Measurements from ENCODE around the gene LDLRAD3. TPM values are rescaled to one million over a fixed set of nuclear protein-coding genes. Genes with fewer than 3 reads are reported as not detected.

LDLRAD3 gene
- total and polyA plus RNA-seq, 5 experiments from 2014 or later, result not detected

DNA sequence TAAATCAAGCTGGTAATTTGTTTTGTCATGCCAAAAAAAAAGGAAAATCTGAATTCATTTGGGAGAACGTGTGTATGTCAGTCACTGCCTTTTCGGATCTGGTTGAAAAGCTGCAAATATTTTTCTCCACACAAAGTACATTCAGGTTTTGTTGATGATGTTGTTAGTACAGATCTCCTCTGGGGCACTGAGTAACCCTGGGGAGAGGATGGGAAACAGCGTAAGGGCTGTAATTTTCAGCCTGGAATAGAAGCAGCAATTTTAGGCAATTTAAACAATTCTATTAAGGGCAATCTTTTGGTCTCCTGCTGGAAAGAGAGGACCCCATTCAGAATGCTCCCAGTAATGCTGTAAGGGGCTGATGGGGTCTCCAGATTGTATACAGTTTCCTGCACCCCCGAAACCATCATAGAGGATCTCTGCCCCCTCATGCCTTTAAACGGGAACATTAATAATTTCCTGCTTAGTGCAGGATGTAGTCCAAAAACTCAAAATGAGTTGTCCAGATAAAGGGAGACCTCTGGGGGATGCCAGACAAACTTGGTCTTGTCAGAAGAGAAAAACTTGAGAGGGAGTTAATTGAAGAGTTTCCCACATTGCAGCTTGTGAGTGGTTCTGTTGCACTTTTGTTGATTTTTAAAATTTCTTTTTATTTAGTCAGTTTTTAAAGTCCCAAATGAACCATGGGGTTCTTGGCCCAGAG is 213.1 kb downstream of the LDLRAD3 start:
- Mint-ChIP-seq H3K27me3 (peaks cover 2 to 33% (median 11%) of the 10 kb centered on the region in 5 donors), H3K4me3 (no peak overlapping the region), H3K9me3 (peaks cover 0 to 2% (median 0%) of the 10 kb centered on the region in 9 donors), H3K4me1 (no peaks in the 10 kb centered on the region), H3K27ac (no peak overlapping the region), H3K36me3 (no peaks in the 10 kb centered on the region)
- POLR2A ChIA-PET, result no interaction called here
- DNase-seq (no peak), ATAC-seq (no peak)

DNA sequence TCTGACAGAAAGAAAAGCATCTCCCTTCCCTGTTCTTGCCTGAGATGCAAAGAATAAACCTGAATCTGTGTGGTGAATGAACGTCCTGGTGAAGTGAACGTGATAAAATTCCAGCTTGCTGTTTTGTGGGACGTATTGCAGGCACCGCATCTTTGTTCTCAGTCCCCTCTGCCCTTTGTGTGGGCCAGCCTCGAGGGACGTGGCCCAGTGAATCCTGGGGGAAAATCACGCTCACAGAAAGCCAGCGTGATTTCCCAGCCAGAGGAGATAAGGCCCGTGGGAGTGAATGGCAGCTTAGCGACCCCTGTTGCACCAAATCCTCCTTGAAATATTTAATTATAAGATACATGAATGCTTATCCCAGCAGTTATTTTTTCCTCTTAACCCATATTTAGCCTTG is 216.2 kb downstream of the LDLRAD3 start:
- H3K27ac Mint-ChIP-seq, result no peak overlapping the region
- H3K9me3 Mint-ChIP-seq, result peaks cover 0 to 2% (median 0%) of the 10 kb centered on the region in 9 donors
- ATAC-seq (no peak), DNase-seq (no peak)
- H3K36me3 Mint-ChIP-seq, result no peaks in the 10 kb centered on the region
- POLR2A ChIA-PET, result no interaction called here
- peaks cover 1 to 26% (median 8%) of the 10 kb centered on the region in 5 donors for H3K27me3 Mint-ChIP-seq
- no peak overlapping the region for H3K4me3 Mint-ChIP-seq
- no peaks in the 10 kb centered on the region for H3K4me1 Mint-ChIP-seq

DNA sequence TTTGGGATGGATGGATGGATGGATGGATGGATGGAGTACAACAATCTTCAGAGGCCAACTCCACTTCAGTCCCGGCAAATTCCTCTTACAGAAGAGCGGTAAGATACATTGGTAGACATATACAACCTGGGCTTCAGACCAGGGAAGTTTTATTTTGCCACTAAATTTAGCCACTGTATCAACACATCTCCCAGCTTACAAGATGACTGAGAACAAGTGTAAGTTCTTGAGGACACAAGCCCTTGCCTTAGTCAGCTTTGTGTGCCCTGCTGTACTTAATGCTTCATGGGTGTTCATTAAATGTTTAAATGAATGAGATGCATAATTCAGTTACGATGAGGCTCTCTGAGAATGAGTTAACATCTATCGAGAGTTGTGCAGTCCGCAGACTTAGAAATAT is 217.7 kb downstream of the LDLRAD3 start:
- DNase-seq, result no peak
- no peak for ATAC-seq
- H3K9me3 Mint-ChIP-seq, result peaks cover 0 to under 1% (median 0%) of the 10 kb centered on the region in 9 donors
- no peak overlapping the region for H3K27ac Mint-ChIP-seq
- POLR2A ChIA-PET, result no interaction called here
- no peaks in the 10 kb centered on the region for H3K36me3 Mint-ChIP-seq
- H3K27me3 Mint-ChIP-seq, result peaks cover 1 to 31% (median 6%) of the 10 kb centered on the region in 5 donors
- no peaks in the 10 kb centered on the region for H3K4me1 Mint-ChIP-seq
- H3K4me3 Mint-ChIP-seq, result no peak overlapping the region

DNA sequence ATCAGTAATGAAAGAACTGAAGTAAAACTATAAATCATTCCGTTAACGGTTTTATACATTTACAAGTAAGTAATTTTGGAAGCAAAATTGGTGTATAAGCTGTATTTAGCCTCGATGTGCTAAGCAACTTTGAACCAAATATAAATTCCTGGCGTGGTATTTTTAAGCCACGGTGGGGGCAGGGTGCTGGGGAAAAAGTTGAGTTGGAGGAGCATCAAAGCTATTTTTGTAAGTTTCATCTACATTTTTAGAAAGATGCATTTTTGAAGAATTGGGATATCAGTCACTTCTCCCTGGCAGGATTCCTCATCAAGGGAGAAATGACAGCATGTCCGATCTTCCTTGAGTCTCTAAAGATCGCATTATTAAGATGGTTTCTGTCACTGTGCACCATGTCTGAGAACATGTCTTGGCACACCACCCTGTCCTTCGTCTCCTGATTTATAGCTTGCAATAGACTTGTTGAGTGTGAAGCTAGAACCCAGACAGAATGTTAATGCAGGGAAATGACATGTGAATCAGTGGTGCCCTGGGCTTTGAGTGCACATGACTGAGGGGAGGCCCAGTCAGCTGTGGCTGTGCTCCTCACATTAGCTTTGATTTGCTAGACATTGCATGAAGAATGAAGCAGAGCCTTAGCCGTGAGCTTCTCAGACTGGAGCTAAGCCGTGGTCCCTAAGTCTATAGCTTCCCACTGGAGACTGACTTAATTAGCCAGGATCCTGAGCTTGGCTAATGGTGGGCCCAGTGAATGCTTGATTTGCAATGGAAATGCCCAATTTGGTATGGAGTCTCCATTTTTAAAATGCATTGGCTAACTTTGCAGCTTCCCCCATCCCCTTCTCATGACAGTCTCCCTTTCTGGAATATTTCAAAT is 218.4 kb downstream of the LDLRAD3 start:
- H3K9me3 Mint-ChIP-seq, result no peaks in the 10 kb centered on the region
- H3K4me3 Mint-ChIP-seq, result no peak overlapping the region
- no peaks in the 10 kb centered on the region for H3K4me1 Mint-ChIP-seq
- no peaks in the 10 kb centered on the region for H3K36me3 Mint-ChIP-seq
- H3K27me3 Mint-ChIP-seq, result peaks cover 1 to 28% (median 6%) of the 10 kb centered on the region in 5 donors
- H3K27ac Mint-ChIP-seq, result no peak overlapping the region
- ATAC-seq, result no peak
- DNase-seq, result no peak
- POLR2A ChIA-PET, result no interaction called here

DNA sequence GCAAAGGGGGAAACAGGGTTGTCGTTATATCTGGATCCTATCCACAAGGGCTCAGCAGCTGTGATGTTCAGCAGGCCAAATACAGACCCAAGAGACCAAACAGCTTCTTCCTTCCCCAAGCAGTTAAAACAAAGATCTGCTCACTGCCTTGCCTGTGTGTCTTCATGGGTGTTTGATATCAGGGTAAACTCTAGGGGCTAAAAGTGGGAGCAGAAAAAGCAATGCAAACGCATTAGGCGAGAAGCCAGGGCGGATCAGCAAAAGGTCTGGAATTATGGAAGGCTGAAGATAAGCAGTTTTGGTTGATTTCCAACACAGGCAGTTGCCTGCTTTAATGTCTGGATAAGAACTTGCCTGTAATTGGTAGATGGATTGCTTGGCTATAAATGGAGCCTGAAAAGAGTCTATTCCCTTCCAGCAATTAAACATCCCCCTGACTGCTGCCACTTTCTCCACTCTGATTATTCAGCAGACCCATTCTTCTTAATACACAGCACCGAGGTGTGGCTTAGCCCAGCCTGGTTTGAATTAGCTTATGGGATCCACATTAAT is 219.1 kb downstream of the LDLRAD3 start:
- POLR2A ChIA-PET, result no interaction called here
- no peak for DNase-seq
- H3K27me3 Mint-ChIP-seq, result peaks cover 1 to 21% (median 5%) of the 10 kb centered on the region in 5 donors
- no peaks in the 10 kb centered on the region for H3K9me3 Mint-ChIP-seq
- H3K36me3 Mint-ChIP-seq, result no peaks in the 10 kb centered on the region
- ATAC-seq, result no peak
- no peak overlapping the region for H3K4me3 Mint-ChIP-seq
- H3K27ac Mint-ChIP-seq, result no peak overlapping the region
- H3K4me1 Mint-ChIP-seq, result no peaks in the 10 kb centered on the region

DNA sequence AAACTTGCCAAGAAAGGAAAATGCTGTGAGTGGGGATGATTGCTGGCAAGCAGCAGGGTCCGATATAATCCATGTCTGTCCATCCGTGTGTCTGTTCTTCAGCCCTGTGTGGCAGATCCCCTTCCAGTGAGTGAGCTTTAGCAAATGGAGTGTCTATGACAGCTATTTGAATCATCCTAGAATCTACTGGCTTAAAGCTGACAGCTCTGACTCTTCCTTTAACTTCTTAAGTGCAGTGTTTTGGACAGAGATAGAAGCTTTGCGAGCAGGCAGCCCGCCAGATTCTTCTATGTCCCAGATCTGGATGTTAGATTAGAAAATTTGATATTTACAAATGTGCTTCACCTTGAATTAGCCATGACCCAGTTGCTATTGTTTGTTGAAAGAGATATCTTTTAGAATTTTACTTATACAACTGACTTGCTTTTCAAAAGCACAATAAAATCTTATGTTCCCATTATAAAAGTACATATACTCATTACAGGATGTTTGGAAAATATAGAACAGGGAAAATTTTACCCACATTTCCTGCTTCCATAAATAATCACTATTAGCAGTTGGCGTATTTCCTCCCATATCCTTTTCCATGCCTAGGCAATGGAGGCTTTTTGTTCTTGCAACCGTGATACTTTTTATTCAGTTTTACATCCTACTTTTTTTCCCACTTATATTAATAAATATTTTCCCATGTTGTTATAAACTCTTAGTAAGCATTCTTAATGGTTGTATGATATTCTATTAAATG is 220.8 kb downstream of the LDLRAD3 start:
- no peak overlapping the region for H3K27ac Mint-ChIP-seq
- POLR2A ChIA-PET, result no interaction called here
- H3K4me3 Mint-ChIP-seq, result no peak overlapping the region

DNA sequence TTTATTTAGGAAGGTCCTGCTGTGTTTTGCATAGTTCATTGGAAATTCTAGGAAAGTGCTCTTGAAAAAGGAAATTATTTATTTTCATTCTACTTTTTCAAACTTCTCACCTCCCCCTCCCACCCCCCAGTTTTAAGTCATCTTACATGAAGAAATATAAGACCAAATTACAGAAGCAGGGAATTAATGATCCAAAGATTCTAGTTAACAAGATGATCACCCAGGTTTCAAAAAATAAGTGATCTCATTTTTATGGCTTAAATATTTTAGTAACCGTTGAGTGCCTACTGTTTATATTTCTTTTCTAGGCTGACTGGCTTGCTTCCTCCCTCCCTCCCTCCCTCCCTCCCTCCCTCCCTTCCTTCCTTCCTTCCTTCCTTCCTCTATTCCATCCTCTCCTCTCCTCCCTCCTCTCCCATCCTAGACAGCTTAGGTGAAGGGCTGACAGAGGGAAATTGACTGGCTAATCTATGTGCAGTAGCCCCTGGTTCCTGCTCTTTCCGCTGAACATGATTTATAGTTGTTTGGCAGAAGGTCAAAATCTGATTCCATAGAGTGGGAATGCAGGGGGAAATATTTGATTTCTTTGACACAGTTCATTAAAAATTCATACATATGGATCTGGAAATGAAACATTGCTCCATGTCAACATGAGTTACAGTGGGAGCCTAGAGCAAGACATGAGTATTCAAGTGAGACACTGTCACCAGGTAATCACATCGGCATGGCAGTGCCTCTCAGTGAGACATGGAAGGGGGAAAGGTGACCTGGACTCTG is 221.9 kb downstream of the LDLRAD3 start:
- no peaks in the 10 kb centered on the region for H3K4me1 Mint-ChIP-seq
- ATAC-seq (no peak), DNase-seq (no peak)
- peaks cover 0 to 17% (median 7%) of the 10 kb centered on the region in 5 donors for H3K27me3 Mint-ChIP-seq
- POLR2A ChIA-PET, result no interaction called here
- no peaks in the 10 kb centered on the region for H3K36me3 Mint-ChIP-seq
- no peak overlapping the region for H3K27ac Mint-ChIP-seq
- no peak overlapping the region for H3K4me3 Mint-ChIP-seq
- H3K9me3 Mint-ChIP-seq, result peaks cover 0 to under 1% (median 0%) of the 10 kb centered on the region in 9 donors

More for the DNA sequence above, 220.8 kb downstream of the LDLRAD3 start:
- DNase-seq, result no peak
- Mint-ChIP-seq H3K27me3 (peaks cover 0 to 17% (median 5%) of the 10 kb centered on the region in 5 donors), H3K4me1 (no peaks in the 10 kb centered on the region), H3K9me3 (no peaks in the 10 kb centered on the region), H3K36me3 (no peaks in the 10 kb centered on the region)
- ATAC-seq, result no peak

DNA sequence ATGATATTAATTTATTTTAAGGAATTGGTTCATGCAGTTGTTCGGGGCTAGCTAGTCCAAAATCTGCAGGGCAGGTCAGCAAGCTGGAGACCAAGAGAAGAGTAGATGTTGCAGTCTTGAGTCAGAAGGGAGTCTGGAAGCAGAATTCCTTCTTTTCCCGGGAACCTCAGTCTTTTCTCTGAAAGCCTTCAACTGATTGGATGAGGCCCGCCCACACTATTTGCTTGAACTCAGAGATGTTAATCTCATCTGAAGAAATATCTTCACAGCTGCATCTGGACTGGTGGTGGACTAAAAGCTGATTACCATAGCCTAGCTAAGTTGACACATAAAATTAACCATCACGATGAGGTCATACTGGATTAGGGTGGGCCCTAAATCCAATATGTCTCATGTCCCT is 223.2 kb downstream of the LDLRAD3 start:
- peaks cover 3 to 28% (median 7%) of the 10 kb centered on the region in 5 donors for H3K27me3 Mint-ChIP-seq
- no peak overlapping the region for H3K27ac Mint-ChIP-seq
- H3K36me3 Mint-ChIP-seq, result no peaks in the 10 kb centered on the region
- no peak for DNase-seq
- ATAC-seq, result no peak
- H3K4me1 Mint-ChIP-seq, result no peaks in the 10 kb centered on the region
- POLR2A ChIA-PET, result no interaction called here
- peaks cover 0 to 13% (median 0%) of the 10 kb centered on the region in 9 donors for H3K9me3 Mint-ChIP-seq
- H3K4me3 Mint-ChIP-seq, result no peak overlapping the region

DNA sequence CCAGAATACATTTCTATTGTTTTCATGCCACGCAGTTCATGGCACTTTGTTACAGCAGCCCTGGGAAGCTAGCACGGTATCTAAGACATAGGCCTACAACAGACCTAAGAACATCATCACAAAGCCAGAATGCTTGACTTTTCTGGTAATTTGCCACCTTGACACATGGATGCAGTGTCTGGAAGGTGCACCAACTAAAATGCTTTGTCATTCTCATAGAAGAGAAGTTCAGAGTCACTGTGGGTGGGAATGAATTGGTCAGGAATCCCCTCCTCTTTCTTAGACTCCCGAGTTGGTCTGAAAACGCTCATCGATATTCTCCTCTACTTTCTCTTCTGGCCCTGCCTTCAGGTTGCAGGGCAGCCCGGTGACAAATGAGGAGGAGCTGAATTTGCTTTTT is 223.9 kb downstream of the LDLRAD3 start:
- DNase-seq, result no peak
- ATAC-seq, result no peak
- Mint-ChIP-seq H3K36me3 (no peaks in the 10 kb centered on the region), H3K4me1 (no peaks in the 10 kb centered on the region), H3K9me3 (peaks cover 0 to 13% (median 0%) of the 10 kb centered on the region in 9 donors), H3K27ac (no peak overlapping the region), H3K27me3 (peaks cover 3 to 28% (median 7%) of the 10 kb centered on the region in 5 donors), H3K4me3 (no peak overlapping the region)
- POLR2A ChIA-PET, result no interaction called here

DNA sequence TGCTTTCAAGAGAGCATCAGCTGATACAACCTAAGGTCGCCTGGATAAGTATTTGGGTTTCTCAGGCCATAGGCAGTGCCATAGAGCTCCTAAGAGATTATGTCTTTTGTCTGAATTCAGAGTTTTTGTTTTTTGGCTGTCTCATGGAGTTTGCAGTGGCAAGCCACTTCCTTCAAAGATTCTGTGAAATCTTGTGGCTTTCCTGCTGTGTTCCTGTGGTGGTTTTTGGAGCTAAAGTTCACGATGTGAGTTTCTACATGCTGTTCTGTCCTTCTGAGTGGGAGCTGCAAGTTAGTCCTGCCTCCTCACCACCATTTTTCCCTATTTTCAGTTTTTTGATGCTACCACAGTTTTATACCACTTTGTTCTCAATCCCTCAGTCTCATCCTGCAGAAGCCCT is 234.0 kb downstream of the LDLRAD3 start:
- ATAC-seq, result no peak
- Mint-ChIP-seq H3K27ac (no peak overlapping the region), H3K9me3 (peaks cover 0 to 4% (median 0%) of the 10 kb centered on the region in 9 donors), H3K4me1 (peaks cover 0 to 2% (median under 1%) of the 10 kb centered on the region in 4 donors), H3K36me3 (no peaks in the 10 kb centered on the region), H3K27me3 (peaks cover 24 to 38% (median 29%) of the 10 kb centered on the region in 5 donors), H3K4me3 (no peak overlapping the region)
- no peak for DNase-seq
- POLR2A ChIA-PET, result no interaction called here

DNA sequence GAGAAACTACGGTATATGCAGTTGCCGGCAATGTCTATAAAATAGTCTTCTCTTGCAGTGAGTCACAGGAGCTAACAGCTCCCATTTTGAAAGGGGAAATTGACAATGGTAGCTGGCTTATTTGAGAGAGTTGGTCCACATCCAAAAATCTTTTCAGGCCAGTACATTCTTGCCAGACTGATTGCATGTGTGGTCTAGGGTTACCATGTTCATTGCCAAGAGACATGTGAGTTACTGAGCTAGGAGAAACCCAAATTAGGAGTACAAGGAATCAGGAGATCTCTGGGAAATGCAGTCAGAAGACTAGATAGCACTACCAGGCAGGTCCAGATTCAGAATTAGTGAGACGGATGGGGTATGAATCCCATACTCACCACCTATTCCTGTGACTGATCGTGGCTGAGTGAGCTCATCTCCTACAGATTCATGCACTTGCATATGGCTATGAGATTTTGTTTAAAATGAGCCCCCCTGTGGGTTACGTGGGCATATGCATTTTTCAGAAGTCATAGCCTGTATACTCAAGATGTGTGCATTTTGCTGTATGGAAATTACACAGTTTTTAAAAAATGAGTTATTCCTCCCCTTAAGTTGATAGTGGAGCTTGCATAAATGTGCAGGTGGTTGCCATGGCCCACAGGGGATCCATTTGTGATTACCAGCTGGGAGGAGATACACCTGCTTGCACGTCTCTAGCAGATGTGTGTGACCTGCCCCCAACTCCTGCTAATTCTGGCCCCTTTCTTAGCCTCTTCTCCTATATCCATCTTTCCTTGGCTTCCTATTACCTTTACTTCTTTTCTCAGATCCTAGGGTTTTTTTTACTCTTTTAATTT is 242.7 kb downstream of the LDLRAD3 start:
- ATAC-seq, result no peak
- DNase-seq, result no peak
- Mint-ChIP-seq H3K27me3 (peaks cover 4 to 16% (median 5%) of the 10 kb centered on the region in 5 donors), H3K4me1 (no peaks in the 10 kb centered on the region), H3K9me3 (peaks cover 0 to 4% (median 0%) of the 10 kb centered on the region in 9 donors), H3K36me3 (no peaks in the 10 kb centered on the region), H3K4me3 (no peak overlapping the region), H3K27ac (no peak overlapping the region)
- POLR2A ChIA-PET, result no interaction called here
